Effector memory CD4-positive, alpha-beta T cell (primary cell): ENCODE results near the gene C1orf116.

Experiments
- DNase-seq, 3 donors: peaks; one replicate each; pipeline ENCODE4 v3.0.0-alpha.2; 2020
- H3K27ac ChIP-seq: 2 replicates; pipeline ENCODE4 v1.7.0; 2013; ENCODE audit warnings: mild to moderate bottlenecking, low read length, moderate library complexity; ENCODE audit not compliant: insufficient read depth, poor library complexity, severe bottlenecking
- H3K27me3 ChIP-seq: replicated peaks from 2 replicates; pipeline ENCODE4 v1.7.0; 2013; ENCODE audit warnings: mild to moderate bottlenecking, low read length; ENCODE audit not compliant: insufficient read depth, control insufficient read depth, poor library complexity, severe bottlenecking
- H3K36me3 ChIP-seq: 2 replicates; pipeline ENCODE4 v1.7.0; 2013; ENCODE audit warnings: mild to moderate bottlenecking, low read length, moderate library complexity; ENCODE audit not compliant: control insufficient read depth, insufficient read depth
- H3K4me1 ChIP-seq: 2 replicates; pipeline ENCODE4 v1.7.0; 2013; ENCODE audit warnings: low read length, mild to moderate bottlenecking; ENCODE audit not compliant: control insufficient read depth, insufficient read depth, poor library complexity, severe bottlenecking
- H3K4me3 ChIP-seq: 2 replicates; pipeline ENCODE4 v1.7.0; 2013; ENCODE audit warnings: low read length, low read depth, mild to moderate bottlenecking; ENCODE audit not compliant: insufficient read depth, poor library complexity, severe bottlenecking
- H3K9me3 ChIP-seq: 2 replicates; pipeline ENCODE4 v1.7.0; 2013; ENCODE audit warnings: mild to moderate bottlenecking, low read length, moderate library complexity; ENCODE audit not compliant: control insufficient read depth

C1orf116 gene

GRCh38 chr1:207002724-207003146 lies 29.8 kb downstream of the C1orf116 start:
- Histone ChIP-seq H3K4me1 (no peaks in the 10 kb centered on the region), H3K27ac (no peak overlapping the region), H3K4me3 (no peak overlapping the region), H3K27me3 (no peaks in the 10 kb centered on the region), H3K36me3 (no peaks in the 10 kb centered on the region), H3K9me3 (no peaks in the 10 kb centered on the region)
- DNase-seq, result no peak

GRCh38 chr1:207001492-207002245 lies 30.9 kb downstream of the C1orf116 start:
- DNase-seq, result no peak
- Histone ChIP-seq H3K27me3 (no peaks in the 10 kb centered on the region), H3K4me1 (no peaks in the 10 kb centered on the region), H3K4me3 (no peak overlapping the region), H3K27ac (no peak overlapping the region), H3K36me3 (no peaks in the 10 kb centered on the region), H3K9me3 (no peaks in the 10 kb centered on the region)

- H3K27me3 ChIP-seq, result no peaks in the 10 kb centered on the region
- no peaks in the 10 kb centered on the region for H3K36me3 ChIP-seq
- H3K4me3 ChIP-seq, result no peak overlapping the region
- no peaks in the 10 kb centered on the region for H3K4me1 ChIP-seq
- no peak for DNase-seq
- no peak overlapping the region for H3K27ac ChIP-seq
- no peaks in the 10 kb centered on the region for H3K9me3 ChIP-seq
Observed at GRCh38 chr1:207000651-207001291, 31.8 kb downstream of the C1orf116 start.

- DNase-seq, result no peak
- Histone ChIP-seq H3K9me3 (no peaks in the 10 kb centered on the region), H3K4me1 (no peaks in the 10 kb centered on the region), H3K27ac (no peak overlapping the region), H3K4me3 (no peak overlapping the region), H3K27me3 (no peaks in the 10 kb centered on the region), H3K36me3 (no peaks in the 10 kb centered on the region)
Observed at GRCh38 chr1:206998816-206999215, 33.7 kb downstream of the C1orf116 start.

- Histone ChIP-seq H3K27ac (no peak overlapping the region), H3K36me3 (no peaks in the 10 kb centered on the region), H3K9me3 (no peaks in the 10 kb centered on the region), H3K27me3 (peaks cover 6% of the 10 kb centered on the region), H3K4me3 (no peak overlapping the region), H3K4me1 (no peaks in the 10 kb centered on the region)
- DNase-seq, result no peak
Observed at GRCh38 chr1:206992790-206993189, 39.8 kb downstream of the C1orf116 start.

GRCh38 chr1:206987873-206988272 lies 44.7 kb downstream of the C1orf116 start:
- H3K4me1 ChIP-seq, result no peaks in the 10 kb centered on the region
- H3K36me3 ChIP-seq, result no peaks in the 10 kb centered on the region
- DNase-seq, result no peak
- H3K27ac ChIP-seq, result no peak overlapping the region
- peaks cover 6% of the 10 kb centered on the region for H3K27me3 ChIP-seq
- H3K9me3 ChIP-seq, result no peaks in the 10 kb centered on the region
- H3K4me3 ChIP-seq, result no peak overlapping the region

GRCh38 chr1:206986885-206987284 lies 45.7 kb downstream of the C1orf116 start:
- H3K27ac ChIP-seq, result no peak overlapping the region
- peaks cover 4% of the 10 kb centered on the region for H3K27me3 ChIP-seq

GRCh38 chr1:206986402-206986801 lies 46.2 kb downstream of the C1orf116 start:
- no peaks in the 10 kb centered on the region for H3K9me3 ChIP-seq
- H3K4me1 ChIP-seq, result no peaks in the 10 kb centered on the region
- DNase-seq, result no peak
- H3K27me3 ChIP-seq, result peaks cover 3% of the 10 kb centered on the region
- H3K4me3 ChIP-seq, result no peak overlapping the region
- no peaks in the 10 kb centered on the region for H3K36me3 ChIP-seq
- H3K27ac ChIP-seq, result no peak overlapping the region

More at GRCh38 chr1:206986885-206987284, 45.7 kb downstream of the C1orf116 start:
- DNase-seq, result no peak
- H3K9me3 ChIP-seq, result no peaks in the 10 kb centered on the region
- no peaks in the 10 kb centered on the region for H3K4me1 ChIP-seq
- H3K4me3 ChIP-seq, result no peak overlapping the region
- H3K36me3 ChIP-seq, result no peaks in the 10 kb centered on the region

GRCh38 chr1:206985162-206985749 lies 47.3 kb downstream of the C1orf116 start:
- H3K4me1 ChIP-seq, result no peaks in the 10 kb centered on the region
- no peaks in the 10 kb centered on the region for H3K9me3 ChIP-seq
- no peaks in the 10 kb centered on the region for H3K36me3 ChIP-seq
- no peak for DNase-seq
- no peak overlapping the region for H3K4me3 ChIP-seq
- no peak overlapping the region for H3K27ac ChIP-seq
- peaks cover under 1% of the 10 kb centered on the region for H3K27me3 ChIP-seq

- H3K4me3 ChIP-seq, result no peak overlapping the region
- DNase-seq, result peak; percentile 23 to 48 (median 27)
- no peak overlapping the region for H3K27ac ChIP-seq
- no peaks in the 10 kb centered on the region for H3K36me3 ChIP-seq
- no peaks in the 10 kb centered on the region for H3K9me3 ChIP-seq
- H3K4me1 ChIP-seq, result no peaks in the 10 kb centered on the region
- no peaks in the 10 kb centered on the region for H3K27me3 ChIP-seq
Observed at GRCh38 chr1:206982216-206982615, 50.3 kb downstream of the C1orf116 start.
